GM19438 (cell line): ENCODE measurements around the gene PCBP4.
A peak's percentile ranks its signal among the peaks of the same experiment; 100 is the strongest.

Source experiments
- ATAC-seq: cut with Tn5 transposase; IDR thresholded peaks from one replicate; pipeline ENCODE4 v1.9.1; 2021; ENCODE audit warnings: low read depth; ENCODE audit not compliant: unreplicated experiment

PCBP4 gene

DNA sequence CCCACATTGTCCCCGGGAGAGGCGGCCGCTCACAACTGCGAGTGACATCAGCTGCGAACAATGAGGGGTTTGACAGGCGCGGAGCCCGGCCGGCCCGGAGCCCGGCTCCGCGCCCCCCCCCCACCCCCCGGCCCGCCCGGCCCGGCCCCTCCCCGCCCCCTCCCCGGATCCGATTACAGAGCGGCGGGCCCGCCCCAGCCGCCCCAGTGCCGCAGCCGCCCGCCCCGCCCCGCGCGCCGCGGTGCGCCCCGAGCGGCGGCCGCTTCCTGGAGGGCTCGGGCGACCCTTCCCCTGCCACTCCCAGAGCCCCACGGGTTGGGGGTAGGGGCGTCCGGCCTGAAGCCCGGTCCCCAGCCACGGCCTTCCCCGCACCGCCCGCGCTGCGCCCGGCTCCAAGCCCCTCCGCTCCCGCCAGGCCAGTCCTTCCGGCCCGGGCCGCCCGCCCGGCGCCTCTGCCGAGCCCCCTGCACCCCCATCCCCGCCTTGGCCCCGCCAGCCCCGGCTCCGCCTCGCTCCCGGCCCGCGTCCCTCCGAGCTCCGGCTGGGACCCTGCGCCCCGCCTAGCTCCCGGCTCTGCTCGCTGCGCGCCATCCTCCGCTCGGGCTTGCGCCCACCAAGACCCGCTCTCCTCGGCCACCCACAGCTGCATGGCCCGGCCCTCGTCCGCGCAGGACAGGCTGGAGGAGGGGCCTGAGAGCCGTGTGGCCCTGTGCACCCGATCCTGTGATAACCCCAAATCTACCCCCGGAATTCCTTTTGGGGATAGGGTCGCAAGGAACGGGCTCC lies at the start of gene PCBP4:
Gene PCBP4 (minus strand): TSS at position 71 of the 786 bp plus-strand sequence. CDS start 6,214 bp downstream, outside the sequence.
- peak; percentile 56 for ATAC-seq

GRCh38 chr3:52015438-52016228 lies 48.4 kb upstream of the PCBP4 start:
- ATAC-seq, result no peak

DNA sequence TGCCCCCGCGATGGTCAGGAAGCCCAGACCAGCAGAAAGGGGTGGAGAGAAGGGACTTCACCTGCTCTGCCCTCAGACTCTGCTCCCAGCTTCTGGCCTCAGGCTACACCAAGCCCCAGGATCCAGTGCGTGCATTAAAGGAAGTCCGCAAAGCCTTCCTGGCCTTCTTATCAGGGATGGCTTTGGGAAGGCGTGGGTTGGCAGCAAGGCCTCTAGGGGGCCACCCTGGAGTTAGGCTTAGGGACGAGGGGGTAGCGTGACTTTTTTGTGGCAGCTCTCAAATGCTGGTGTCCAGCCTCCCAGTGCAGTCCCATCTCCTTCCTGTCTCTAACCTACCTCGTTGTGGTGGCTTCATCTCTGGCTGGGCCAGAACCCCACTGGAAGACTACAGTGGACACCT lies 47.4 kb upstream of the PCBP4 start:
- no peak for ATAC-seq

- ATAC-seq, result no peak
Observed at GRCh38 chr3:52013802-52014598, 46.7 kb upstream of the PCBP4 start.

GRCh38 chr3:52012699-52013098 lies 45.4 kb upstream of the PCBP4 start:
- no peak for ATAC-seq

- no peak for ATAC-seq
Observed at GRCh38 chr3:52010431-52010830, 43.2 kb upstream of the PCBP4 start.

- ATAC-seq, result no peak
Observed at GRCh38 chr3:52007291-52007690, 40.0 kb upstream of the PCBP4 start.

- no peak for ATAC-seq
Observed at GRCh38 chr3:52006820-52007133, 39.5 kb upstream of the PCBP4 start.

GRCh38 chr3:52006017-52006819 lies 39.0 kb upstream of the PCBP4 start:
- no peak for ATAC-seq

GRCh38 chr3:52005571-52005986 lies 38.3 kb upstream of the PCBP4 start:
- no peak for ATAC-seq

DNA sequence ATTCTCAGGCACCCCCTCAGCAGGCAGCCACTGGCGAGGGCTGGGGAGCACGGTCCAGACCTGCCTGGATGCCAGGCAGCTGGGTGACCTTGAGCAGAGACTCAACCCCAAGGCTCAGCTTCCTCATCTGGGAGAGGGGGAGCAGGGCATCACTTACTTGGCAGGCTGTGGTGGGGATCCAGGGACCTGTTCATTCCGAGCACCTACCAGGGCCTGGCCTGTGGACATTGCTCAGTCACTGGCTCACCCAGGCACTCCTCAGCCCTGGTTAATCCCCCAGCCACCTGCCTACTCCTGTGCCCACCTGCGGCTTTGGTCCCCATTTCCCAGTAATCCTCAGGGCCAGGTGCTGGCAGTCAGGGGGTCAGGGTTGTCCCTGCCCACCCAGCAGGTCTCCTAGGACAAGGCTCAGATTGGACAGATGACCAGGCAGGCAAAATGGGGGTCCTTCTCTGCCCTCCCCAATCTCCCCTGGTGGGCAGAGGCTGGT lies 37.7 kb upstream of the PCBP4 start:
- ATAC-seq, result no peak

DNA sequence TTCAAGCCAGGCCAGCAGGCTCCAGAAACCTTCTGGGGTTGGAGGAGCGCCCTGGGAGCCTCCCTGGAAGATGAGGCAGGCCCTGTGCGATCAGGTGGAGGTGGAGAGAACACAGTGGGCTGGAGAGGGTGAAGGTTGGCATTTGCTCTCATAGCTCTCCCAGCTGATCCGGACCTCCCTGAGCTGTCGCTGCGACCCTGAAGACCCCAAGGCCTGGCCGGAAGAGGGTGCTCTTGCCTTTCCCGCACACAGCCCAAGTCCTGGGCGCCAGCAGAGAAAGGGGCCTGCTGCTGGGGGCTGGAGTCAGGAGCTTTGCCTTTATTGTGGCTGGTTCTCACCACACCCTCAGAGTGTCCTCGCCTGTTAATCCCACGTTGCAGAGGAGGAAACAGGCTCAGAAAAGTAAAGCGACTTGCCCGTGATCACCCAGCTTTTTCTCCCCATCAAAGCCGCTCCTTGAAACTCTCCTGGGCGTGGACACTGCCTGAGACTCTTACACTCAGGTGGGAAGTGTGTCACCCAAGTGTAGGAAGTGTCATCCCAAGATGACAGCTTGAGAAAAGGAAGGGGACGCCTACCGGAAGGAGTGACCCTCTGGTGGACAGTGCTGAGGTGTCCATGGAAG lies 37.0 kb upstream of the PCBP4 start:
- no peak for ATAC-seq

GRCh38 chr3:52002748-52003147 lies 35.5 kb upstream of the PCBP4 start:
- ATAC-seq, result no peak

DNA sequence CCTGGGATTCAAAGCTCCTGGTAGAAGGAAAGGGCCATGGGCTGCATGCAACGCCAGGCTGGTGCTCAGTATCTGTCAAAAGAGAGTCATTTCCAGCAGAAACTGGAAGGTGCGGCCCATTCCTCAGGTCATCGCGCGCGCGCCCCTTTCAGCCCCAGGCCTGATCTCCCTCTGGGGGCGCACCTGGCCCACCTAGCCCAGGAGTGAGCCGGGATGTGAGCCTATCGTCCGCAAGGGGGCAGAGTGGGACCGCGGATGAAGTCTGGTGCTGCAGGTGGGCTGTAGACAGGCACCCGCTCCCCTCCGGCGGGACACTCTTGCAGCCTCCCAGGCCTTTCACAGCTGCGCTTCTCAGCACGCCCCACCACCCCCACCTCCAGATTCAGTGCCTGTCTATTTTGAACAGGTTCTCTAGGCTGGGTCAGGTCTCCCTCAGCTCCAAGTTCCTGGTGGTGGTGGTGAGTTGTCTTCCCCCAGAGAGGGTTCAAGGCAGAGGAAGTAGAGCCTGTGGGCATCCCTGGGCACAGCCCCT lies 34.3 kb upstream of the PCBP4 start:
- ATAC-seq, result no peak

- no peak for ATAC-seq
Observed at GRCh38 chr3:51999846-52000245, 32.6 kb upstream of the PCBP4 start.

- no peak for ATAC-seq
Observed at GRCh38 chr3:51998774-51999173, 31.5 kb upstream of the PCBP4 start.

GRCh38 chr3:51997935-51998596 lies 30.8 kb upstream of the PCBP4 start:
- no peak for ATAC-seq

GRCh38 chr3:51997172-51997571 lies 29.9 kb upstream of the PCBP4 start:
- ATAC-seq, result no peak
